PFSK-1 (cell line): ENCODE results near the gene BTN1A1.

Source experiments
- FOXP2 ChIP-seq: optimal IDR thresholded peaks from 2 replicates; pipeline ENCODE3; 2011; ENCODE audit warnings: borderline replicate concordance, control low read depth, inconsistent platforms; ENCODE audit not compliant: insufficient read depth; ENCODE audit errors: extremely low read length, extremely low read depth
- POLR2AphosphoS5 ChIP-seq: IDR thresholded peaks from 2 replicates; pipeline ENCODE4 v1.6.1; 2012; ENCODE audit warnings: low read depth, mild to moderate bottlenecking, control low read depth, low read length, moderate library complexity
- SIN3A ChIP-seq: IDR thresholded peaks from 2 replicates; pipeline ENCODE4 v1.6.1; 2012; ENCODE audit warnings: mild to moderate bottlenecking, low read length, moderate library complexity, borderline replicate concordance; ENCODE audit not compliant: insufficient read depth
- TAF1 ChIP-seq: IDR thresholded peaks from 2 replicates; pipeline ENCODE4 v1.6.1; 2012; ENCODE audit warnings: low read length, control low read depth, borderline replicate concordance; ENCODE audit not compliant: insufficient read depth
- TF ChIP-seq, protein P1 (sequence below), 2 experiments: IDR thresholded peaks; 2 replicates each; pipeline versions ENCODE4 v1.6.1 to v1.8.0; 2011 to 2012; ENCODE audit warnings: low read depth in 2 of 2, low read length in 2 of 2, control low read depth in 1 of 2, inconsistent platforms in 1 of 2, mild to moderate bottlenecking in 1 of 2, moderate library complexity in 1 of 2; ENCODE audit not compliant: insufficient read depth in 1 of 2

DNA sequence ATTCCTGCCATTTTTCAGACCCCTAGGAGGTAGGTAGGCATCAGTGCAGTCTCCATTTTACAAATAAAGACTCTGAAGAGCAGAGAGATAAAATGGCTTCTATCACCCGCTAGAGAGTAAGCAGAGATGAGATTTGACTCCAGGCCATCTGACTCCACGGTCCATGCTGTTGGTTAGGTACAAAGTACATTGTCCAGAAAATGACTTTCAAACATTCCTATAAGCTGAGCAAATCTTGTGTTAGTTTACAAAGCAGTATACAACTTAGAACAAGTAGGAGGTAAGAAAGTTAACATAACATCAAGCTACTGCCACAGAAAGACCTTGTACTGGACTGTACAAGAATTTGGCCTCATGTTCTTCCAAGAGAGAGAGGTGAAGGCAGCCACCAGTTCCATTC lies 14.9 kb downstream of the BTN1A1 start:
- TF ChIP-seq TAF1 (no peak), POLR2AphosphoS5 (no peak), SIN3A (no peak), FOXP2 (no peak)
- TF ChIP-seq, protein P1, sequence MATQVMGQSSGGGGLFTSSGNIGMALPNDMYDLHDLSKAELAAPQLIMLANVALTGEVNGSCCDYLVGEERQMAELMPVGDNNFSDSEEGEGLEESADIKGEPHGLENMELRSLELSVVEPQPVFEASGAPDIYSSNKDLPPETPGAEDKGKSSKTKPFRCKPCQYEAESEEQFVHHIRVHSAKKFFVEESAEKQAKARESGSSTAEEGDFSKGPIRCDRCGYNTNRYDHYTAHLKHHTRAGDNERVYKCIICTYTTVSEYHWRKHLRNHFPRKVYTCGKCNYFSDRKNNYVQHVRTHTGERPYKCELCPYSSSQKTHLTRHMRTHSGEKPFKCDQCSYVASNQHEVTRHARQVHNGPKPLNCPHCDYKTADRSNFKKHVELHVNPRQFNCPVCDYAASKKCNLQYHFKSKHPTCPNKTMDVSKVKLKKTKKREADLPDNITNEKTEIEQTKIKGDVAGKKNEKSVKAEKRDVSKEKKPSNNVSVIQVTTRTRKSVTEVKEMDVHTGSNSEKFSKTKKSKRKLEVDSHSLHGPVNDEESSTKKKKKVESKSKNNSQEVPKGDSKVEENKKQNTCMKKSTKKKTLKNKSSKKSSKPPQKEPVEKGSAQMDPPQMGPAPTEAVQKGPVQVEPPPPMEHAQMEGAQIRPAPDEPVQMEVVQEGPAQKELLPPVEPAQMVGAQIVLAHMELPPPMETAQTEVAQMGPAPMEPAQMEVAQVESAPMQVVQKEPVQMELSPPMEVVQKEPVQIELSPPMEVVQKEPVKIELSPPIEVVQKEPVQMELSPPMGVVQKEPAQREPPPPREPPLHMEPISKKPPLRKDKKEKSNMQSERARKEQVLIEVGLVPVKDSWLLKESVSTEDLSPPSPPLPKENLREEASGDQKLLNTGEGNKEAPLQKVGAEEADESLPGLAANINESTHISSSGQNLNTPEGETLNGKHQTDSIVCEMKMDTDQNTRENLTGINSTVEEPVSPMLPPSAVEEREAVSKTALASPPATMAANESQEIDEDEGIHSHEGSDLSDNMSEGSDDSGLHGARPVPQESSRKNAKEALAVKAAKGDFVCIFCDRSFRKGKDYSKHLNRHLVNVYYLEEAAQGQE (IDR thresholded peaks at IDR 0.05; ENCODE audit: insufficient read depth in 1 of 2, low read depth in 2 of 2, low read length in 2 of 2): no peak
